NOMO-1 (cell line): ENCODE data around the gene PRL.

Experiments used
- DNase-seq, 2 experiments: peaks; one replicate each; lab custom pipeline; 2025; ENCODE audit not compliant: unreplicated experiment in 2 of 2; lab: John Stamatoyannopoulos, UW

The PRL gene

DNA sequence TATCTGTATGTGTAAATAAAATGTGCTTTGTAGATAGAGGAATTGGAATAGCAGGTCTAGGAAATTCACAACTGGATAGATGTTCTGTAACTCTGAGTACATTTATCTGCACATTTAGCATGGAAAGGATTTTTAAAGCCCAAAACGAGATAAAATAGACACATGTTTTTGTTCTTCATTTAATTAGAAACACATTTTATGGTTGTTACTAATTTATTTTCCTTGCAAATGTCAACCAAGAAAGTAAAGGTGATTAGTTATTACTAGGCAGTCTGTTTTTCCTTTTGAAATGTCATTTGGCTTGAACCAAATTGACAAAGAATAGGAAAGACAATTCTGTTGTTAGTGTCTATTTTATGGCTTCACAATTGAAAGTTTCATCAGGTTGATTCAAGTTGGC is 769 bp downstream of the PRL start:
- no peak for DNase-seq

DNA sequence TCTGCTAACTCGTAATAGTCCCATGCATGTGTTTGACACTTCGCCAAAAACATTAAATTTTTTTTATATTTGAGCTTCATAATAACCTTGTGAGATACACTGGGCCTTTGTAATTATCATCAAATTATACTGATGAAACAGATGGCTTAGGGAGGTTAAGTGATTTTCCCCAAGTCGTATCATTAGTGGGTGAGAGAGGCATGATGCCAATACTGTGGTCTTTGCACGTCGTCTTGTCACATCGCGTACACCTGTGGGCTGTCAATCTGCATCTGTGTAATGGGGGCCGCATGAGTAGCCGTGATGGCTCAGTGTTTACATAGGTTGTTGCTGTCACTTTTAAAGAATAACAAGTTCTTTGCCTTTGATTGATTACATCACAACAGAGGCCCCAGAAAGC is 1.7 kb downstream of the PRL start:
- no peak for DNase-seq

DNA sequence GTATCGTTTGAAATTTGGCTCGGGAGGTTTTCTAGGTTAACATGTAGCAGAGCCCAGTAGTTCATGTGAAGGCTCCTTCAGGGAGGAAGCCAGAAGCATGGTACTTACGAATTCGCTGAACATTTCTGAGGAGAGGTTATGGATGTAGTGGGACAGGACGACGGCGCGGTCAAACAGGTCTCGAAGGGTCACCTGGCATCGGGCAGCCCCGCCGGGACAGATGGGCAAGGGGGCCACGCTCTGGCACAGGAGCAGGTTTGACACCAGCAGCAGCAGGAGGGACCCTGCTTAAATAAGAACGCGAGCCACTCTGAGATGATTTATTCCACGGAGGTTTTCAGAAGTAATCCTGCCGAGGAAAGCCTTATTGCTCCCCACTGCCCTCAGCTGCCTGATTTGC is 2.5 kb downstream of the PRL start:
- DNase-seq: no peak

DNA sequence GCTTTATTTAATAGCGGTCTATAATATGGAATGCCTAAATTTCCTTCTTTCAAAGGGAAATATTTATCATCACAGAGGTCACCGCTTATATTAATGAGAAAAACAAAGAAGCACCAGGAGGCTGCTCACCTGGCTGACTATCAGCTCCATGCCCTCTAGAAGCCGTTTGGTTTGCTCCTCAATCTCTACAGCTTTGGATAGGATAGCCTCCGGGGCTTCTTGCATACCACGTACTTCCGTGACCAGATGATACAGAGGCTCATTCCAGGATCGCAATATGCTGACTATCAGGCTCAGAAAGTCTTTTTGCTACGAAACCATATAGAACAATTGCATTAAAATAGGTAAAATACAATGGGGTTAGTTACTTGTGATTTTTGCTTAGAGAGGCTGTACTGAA is 6.8 kb downstream of the PRL start:
- DNase-seq: no peak

DNA sequence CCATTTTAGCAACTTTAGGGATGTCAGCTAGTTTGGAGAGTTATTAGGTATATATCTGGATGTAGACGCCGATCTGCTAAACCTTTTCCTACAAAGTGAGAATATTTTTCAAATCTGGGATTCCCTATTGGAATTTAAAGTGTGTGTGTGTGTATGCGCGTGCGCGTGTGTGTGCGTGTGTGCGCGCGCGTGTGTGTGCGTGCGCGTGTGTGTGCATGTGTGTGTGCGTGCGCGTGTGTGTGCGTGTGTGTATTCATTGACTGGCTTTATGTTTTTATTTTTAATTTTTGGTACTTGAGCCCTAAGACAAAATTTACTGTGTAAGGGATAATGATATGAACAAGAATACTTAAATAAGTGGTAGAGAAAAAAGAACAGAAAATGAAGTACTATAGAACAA is 8.1 kb downstream of the PRL start:
- no peak for DNase-seq

DNA sequence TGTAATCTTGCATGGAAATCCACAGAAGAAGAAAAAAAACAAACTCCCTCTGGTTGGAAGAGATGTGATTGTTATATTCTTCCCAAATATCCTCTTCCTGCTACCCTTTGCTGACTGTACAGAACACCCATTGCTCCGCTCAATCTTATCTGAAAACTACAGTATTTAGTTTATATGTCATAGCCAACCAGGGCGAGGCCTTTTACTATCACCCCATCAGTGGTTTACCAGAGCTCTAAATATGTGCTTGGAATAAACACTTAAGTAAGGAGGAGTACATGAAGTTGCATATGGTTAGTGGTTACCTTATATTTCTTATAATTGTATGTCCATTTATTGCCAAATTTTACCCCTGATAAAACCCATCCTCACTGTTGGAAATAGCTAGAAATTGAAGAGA is 12.2 kb downstream of the PRL start:
- DNase-seq: no peak

DNA sequence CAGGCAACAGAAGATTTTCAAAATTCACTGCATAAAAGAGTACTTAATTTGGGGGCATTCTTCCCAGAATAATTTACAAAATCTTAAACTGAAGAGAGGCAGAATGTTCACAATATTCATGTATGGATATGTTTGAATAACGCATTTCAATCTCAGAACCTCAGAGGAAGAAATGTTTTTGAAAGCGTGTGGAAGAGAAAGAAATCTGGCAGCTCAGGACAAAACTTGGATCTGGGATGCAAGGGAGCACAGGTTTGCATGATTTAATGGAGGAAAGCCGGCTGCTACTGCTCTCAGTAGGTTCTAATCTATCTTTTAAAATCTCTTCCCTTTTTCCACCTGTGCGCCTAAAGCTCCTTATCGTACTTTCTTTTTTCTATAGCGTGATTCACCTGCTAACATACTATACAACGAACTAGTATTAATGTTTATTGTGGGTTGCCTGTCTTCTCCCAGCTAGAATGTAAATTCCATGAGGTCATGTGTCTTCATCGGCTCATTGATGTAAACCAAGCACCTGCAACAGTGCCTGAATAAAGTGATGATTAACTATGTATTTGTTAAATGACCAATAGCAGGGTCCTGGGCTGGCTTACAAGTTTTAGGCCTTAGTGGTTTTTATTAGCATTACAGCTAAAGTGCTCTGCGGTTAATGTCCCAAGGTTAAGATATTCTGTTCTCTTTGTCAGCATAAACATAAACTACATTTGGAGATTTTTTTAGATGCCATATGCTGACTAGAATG is 15.3 kb downstream of the PRL start:
- DNase-seq: no peak

DNA sequence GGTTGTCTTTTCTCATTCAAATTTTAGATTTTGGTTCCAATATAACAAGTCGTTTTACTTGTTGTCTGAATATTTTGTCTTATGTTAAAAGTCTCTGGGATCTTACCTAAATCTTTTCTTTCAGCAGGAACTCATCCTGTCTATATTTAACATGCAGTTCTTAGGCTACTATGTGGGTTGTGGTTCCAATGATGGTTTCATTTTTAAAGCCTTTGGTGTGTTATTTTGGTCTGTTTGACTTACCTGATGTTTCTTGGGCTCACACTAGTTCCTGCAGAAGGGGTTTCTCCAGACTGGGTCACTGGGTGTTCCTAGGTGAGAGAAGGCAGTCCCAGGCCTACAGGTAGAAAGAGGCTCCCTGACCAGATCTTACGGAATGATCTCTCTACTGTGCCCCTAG is 17.4 kb downstream of the PRL start:
- no peak for DNase-seq

DNA sequence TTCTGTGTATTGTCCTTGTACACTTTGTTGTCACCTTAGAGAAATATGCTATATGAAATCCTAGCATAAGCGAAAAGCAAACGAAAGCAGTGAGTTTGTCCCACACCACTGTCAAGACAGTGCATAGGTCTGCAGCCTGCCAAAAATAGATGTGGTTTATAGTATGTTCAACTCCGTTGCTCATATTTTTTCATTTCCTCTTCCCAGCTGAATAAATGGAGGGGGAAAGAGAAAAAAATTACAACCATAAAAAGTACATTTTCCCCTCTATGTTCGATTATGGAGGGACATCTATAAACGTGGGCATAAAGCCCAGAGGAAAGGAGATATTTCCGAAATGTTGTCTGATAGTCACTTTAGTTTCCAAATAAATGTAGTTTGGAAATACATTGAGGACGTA is 25.8 kb downstream of the PRL start:
- DNase-seq: peak in 1 of 2 experiments; percentile 50

DNA sequence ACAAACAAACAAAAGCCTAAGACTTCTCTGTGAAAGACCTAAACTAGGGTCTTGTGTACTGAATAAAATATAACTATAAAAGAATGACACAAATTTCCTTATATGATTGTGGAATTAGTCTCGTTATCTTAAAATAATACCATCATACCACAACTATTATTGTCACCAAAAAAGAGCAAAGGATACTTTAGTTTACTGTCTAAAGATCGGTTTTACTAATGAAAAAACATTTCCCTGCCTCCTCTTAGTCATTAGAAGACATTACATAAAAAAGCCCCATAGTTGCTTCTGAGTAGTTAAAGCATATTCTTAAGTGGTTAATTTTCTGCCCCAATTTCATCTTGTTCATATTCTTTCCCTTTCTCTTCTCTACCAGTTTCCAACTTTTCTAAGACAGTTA is 33.1 kb downstream of the PRL start:
- DNase-seq: no peak

DNA sequence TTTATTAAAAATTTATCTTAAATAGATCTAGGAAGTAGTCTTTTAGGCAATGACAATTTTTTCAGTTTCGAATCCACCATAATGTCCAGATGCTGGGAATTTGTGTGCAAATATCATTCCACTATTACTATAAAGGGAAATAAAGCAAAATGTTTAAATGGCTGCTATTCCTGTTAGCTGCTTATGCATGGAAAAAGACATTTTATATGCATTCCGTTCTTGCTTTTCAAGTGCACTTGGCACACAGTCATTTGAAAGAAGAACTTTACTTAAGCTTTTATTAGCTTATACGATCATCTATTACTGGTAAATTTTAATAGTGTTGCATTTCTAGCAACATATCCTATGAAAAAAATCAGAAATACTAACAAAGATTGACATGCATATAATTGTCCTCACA is 42.0 kb downstream of the PRL start:
- DNase-seq: no peak

DNA sequence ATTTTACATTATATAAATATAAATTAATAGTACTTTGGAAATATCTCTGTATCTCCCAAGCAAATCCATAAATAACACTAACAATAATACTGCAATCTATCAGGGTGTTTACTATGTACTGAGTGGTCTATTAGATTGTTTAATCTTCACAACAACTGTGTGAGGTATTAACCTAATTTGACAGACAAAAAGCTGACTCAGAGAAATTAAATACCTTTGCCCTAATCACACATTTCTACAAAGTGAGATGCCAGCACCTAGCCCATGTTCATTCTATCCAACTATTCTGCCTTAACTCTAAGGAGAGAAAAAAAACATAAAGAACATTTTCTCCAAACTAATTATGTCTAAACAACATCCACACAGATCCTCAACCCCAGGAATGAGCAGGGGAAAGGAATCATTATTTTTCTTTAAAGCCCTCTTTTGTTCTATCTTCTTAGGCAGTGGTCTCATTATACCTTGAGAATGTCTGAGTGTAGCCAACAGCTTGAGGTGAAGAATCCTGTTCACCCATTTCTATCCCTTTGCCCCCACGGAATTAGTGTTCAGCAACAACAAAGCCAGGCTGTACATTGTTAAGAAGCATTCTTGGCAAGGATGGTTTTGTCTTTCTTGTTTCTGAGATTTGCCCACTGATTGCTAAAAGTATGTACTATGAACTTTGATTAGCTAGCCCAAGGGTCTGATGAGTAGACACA is 42.7 kb downstream of the PRL start:
- DNase-seq: no peak

DNA sequence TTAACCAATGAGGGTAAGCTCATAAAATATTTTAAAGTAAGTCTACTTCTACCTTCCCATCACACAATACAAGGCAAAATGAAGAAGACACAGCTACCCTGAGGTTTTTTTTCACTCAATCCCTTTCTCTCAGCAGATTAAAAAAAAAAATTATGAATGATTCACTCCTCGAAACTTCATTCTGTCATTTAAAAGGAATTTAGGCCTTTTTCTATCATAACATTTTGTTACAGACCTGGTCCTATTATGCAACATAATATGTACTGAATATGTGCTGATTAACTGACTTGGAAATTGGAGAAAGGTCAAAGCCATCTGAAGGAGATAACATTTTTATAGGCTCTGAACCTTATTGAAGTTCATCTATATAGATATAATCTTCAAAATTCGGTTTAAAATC is 45.5 kb downstream of the PRL start:
- no peak for DNase-seq

DNA sequence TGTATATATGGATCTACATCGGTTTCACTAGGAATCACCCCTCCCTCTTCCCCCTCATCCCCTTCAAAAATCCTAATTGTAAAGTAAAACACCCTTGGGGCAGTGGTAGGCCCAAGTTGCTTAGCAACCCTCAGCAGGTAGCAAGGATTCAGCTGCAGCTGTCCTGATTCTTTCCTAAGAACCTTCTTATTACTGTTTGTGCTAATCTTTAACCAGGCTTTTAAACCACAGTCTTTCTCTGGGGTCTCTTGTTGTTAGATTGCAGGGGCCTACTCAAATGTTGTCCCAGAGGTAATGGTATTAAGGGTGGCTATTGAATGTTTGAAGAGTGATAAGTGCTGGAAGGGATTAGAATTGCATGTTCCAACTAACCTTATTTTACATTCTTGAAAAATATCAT is 46.4 kb downstream of the PRL start:
- DNase-seq: no peak

DNA sequence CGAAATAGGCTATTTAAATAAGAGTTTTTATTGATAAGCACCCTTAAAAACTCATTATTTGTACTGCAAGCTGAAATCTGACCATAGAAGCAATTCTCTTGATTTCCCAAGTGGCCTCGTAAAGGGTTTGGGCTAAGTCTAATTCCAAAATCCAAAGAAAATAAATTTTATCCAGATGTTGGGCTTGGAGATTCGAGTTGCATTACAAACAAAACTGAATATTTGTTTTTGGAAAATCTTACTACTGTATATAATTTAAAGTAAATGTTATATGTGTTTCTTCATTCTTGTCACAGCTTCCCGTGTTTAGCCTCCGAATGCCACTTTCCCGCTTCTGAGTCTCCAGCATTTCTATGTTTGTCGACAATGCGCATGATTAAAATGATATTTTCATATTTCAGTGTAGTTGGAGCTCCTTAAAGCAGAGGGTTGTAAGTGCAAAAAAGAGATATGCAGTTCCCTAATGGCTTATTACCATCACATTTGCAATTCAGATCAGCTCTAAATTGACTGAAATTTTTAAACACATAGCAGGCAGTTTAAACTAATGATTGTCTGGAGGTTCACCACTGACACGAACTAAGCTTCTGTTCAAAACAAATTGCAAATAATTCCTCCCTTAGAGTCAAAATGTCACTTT is 47.0 kb downstream of the PRL start:
- DNase-seq: no peak

DNA sequence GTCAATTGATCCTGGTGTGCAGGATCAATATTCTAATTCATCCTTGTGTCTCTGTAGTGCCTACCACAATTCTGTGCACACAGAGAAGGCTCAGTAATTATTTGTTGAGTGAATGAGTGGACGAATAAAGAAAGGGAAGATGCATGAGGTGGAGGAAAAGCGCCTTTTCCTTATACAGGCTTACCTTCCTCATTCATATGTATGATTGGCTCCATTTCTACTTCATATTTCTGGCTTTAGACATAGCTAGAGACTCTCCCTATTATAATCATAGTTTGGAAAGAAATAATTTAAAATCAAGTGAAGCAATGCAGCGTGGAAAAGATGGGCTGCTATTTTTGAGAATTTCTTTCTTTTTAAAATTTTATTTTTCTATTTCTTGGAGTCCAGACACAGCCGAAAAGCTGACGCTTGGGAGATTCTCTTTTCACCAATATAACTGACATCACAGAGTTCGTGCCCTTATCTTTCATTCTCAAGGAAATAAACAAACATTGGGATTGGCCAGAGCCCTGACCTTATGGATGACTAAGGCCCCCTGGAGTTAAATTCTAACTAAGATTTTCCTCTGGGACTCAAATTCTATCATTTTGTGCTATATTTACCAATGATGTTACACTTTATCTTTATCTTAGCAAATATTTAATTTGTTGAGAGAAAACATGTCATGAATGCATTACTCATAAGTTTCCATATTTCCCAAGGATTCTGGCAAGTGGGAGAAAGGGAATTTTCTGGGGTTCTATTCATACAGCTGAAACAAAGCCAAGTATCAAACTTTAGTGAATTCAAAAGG is 48.1 kb downstream of the PRL start:
- DNase-seq: no peak

DNA sequence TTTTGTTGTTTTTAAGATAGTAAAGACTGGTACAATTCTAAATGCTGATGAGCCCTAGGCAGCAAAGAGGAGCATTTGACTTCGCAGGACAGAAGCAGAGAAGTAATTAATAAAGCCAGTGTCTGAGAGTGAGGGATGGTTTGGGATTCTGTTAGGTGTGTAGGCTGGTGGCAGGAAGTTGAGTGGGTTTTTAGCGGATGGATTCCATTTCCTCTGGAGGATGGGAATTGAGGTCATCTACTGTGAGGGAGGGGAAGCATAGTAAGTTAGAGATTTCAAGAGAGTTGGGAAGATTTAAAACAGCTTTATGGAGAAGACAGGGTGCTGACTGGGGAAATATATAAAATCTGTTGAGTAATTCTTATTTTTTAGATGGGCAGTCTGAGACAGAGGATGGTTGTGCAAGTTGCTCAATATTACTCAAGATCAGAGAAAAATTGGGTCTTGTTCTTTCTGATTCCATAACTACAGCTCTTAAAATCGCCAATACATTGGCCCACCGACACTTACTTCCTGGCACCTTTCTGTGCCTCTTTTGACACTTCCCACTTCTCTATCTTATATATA is 48.8 kb downstream of the PRL start:
- DNase-seq: no peak

DNA sequence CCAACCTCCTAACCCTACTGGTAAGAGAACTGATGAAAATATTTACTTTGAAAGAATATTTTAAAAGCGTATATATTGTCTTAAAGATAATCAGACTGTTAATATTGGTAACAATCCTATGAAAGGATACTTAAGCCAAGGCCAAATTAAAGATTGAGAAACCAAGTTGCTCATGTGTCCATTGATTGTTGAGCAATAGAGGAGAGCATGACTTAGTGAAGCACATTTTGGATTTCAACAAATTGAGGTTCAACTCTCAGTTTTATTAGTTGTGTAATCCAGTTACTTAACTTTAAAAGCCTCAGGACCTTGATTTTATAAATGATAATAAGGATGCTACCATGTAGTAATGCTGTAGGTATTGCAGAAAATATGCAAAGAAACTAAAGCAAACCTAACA is 56.8 kb downstream of the PRL start:
- DNase-seq: no peak

DNA sequence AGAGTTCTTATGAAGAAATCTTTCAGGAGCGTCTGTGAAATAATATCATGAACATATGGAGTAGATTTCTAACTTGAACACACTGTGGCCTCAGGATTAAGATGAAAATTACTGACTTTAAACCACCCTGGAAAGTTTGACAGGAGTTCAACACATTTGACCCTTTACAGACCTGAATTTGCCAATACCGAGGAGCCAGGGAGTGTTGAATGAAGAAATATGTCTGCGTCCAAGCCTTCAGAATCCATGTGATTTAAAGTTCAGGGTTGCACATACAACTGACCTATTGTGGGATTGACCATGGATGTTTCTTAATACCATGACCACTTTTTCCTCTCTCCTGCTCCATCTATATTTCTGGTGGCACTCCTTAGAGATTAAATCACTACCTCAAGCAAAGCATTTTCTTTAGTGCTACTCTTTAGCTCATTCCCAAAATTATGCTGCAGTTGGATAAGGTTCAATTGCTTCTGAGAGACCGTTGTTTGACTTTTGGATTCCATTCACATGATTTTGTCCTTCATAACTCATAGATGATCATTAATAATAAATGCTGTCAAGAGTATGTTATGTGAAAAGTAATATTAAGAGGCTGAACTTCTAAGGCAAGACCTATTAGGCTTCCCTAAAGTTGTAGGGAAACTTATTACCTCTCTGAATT is 57.4 kb downstream of the PRL start:
- no peak for DNase-seq

DNA sequence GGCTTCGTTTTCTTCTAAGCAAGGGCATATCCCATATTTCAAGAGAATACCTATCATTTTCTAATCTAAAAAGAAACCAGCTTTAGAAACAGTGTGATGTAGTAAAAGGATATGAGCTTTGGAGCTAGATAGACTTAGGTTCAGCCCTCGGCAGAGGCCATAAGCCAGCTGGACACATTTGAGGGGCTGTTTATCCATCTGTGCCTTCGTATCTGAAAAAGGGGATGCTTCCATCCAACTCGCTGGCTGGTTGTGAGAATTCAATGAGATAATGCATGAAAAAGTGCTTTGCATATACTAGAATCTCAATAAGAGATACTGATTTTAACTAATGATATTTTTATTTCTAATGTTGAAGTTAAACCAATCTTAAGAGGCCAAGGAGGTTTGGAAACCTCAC is 58.0 kb downstream of the PRL start:
- no peak for DNase-seq

DNA sequence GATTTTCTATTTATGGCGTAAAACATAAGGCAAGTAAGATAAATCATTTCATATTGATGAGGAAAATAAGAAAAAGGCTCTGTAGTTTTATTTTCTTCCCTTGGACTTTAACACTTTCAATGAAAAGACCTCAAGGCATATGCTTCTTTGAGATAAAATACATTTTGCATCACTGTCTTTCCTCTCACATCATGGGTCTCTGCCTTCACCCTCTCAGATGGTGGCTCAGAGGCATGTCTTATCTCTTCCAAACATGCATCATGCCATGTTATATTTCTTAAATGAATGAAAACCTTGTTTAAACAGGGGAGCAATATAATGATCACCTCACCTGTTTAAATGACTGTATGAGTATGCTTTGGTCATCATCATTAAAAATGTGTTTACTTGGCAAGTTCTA is 59.3 kb downstream of the PRL start:
- no peak for DNase-seq
